Measurements from ENCODE around the gene ZNF778.

DNA sequence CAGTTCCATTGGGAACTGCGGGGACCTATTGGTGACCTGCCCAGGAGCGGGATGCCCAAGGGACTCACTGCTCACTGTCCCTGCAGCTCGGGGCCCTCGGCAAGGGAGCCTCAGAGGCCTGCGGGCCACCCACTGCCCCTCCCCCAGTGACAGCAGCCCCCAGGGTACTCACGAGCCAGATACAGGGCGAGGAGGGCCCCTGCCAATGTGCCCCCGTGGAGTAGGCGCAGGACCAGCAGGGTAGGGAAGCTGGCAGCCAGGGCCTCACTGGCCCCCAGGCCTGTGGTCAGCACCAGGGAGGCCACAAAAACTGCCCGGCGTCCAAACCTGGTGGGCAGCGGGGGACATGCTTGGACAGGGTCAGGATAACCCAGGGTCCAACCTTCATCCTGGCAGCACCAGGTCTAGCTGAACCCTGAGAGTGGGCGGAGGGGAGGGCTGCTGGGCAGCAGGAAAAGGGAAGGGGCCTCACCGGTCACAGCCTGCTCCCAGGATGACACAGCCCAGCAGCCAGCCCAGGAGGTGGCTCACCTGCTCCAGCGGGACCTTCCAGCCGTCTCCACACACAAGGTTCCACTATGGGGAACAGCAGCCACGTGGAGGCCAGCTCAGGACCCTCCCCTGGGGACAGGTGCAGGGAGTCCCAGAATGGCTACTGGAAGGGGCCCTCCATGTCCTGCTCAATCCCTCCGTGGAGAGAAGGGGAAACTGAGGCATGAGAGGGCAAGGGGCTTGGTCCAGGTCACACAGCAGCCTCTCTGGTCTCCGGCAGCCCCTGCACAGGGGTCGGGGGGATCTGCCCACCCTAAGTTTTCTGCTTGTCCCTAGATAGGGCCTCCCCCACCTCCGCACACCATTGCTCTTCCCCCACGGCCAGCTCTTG, 18.0 kb upstream of the ZNF778 start:
- TF ChIP-seq, protein P1, sequence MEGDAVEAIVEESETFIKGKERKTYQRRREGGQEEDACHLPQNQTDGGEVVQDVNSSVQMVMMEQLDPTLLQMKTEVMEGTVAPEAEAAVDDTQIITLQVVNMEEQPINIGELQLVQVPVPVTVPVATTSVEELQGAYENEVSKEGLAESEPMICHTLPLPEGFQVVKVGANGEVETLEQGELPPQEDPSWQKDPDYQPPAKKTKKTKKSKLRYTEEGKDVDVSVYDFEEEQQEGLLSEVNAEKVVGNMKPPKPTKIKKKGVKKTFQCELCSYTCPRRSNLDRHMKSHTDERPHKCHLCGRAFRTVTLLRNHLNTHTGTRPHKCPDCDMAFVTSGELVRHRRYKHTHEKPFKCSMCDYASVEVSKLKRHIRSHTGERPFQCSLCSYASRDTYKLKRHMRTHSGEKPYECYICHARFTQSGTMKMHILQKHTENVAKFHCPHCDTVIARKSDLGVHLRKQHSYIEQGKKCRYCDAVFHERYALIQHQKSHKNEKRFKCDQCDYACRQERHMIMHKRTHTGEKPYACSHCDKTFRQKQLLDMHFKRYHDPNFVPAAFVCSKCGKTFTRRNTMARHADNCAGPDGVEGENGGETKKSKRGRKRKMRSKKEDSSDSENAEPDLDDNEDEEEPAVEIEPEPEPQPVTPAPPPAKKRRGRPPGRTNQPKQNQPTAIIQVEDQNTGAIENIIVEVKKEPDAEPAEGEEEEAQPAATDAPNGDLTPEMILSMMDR (IDR thresholded peaks at IDR 0.05): no peak
- no peak for TF ChIP-seq POLR2A (IDR thresholded peaks at IDR 0.05)
